Upper lobe of left lung (tissue), 4 donors: ENCODE results near the gene PITPNM3.

Experiments
- EP300 ChIP-seq, 4 donors: sonication (generic); formaldehyde crosslinking; IDR thresholded peaks; one replicate each; pipeline ENCODE4 v1.5.1; 2017; ENCODE audit warnings: antibody characterized with exemption in 4 of 4, control low read depth in 2 of 4
- POLR2A ChIP-seq, 4 donors: fragments of 450-650 bp; IDR thresholded peaks; one replicate each; pipeline ENCODE4 v1.5.1; 2016 to 2017; ENCODE audit warnings: antibody characterized with exemption in 4 of 4, mild to moderate bottlenecking in 2 of 4
- POLR2AphosphoS5 ChIP-seq, 2 donors: sonication (generic); formaldehyde crosslinking; IDR thresholded peaks; one replicate each; pipeline ENCODE4 v1.5.1; 2017; ENCODE audit warnings: antibody characterized with exemption in 2 of 2
- TF ChIP-seq, protein P1 (sequence below), 6 experiments: fragments of 450-650 bp in 4 of 6; fragments of 200-600 bp in 2 of 6; sonication (generic) in 2 of 6; IDR thresholded peaks; one replicate each; pipeline ENCODE4 v1.5.1; 2016 to 2019; ENCODE audit warnings: antibody characterized with exemption in 6 of 6

DNA sequence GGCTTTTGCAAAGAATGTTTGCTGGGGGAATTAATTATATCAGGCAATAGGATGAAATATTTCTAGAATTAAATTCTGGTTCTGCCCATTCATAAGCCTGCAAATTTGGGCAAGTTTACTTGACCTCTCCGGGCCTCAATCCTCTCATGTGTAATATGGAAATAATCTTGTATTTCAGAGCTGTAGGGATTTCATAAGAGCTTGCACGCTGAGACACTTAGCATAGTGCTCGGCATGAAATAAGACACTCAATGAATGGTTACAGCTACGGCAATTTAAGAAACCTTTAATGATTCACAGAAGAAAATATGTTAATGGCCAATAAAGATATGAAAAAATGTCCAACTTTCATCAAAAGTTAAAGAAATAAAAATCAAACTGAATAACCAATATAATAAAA, 40.6 kb upstream of the PITPNM3 start:
- TF ChIP-seq, protein P1, sequence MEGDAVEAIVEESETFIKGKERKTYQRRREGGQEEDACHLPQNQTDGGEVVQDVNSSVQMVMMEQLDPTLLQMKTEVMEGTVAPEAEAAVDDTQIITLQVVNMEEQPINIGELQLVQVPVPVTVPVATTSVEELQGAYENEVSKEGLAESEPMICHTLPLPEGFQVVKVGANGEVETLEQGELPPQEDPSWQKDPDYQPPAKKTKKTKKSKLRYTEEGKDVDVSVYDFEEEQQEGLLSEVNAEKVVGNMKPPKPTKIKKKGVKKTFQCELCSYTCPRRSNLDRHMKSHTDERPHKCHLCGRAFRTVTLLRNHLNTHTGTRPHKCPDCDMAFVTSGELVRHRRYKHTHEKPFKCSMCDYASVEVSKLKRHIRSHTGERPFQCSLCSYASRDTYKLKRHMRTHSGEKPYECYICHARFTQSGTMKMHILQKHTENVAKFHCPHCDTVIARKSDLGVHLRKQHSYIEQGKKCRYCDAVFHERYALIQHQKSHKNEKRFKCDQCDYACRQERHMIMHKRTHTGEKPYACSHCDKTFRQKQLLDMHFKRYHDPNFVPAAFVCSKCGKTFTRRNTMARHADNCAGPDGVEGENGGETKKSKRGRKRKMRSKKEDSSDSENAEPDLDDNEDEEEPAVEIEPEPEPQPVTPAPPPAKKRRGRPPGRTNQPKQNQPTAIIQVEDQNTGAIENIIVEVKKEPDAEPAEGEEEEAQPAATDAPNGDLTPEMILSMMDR (IDR thresholded peaks at IDR 0.05), result no peak
- no peak for TF ChIP-seq EP300 (IDR thresholded peaks at IDR 0.05)
- no peak for TF ChIP-seq POLR2AphosphoS5 (IDR thresholded peaks at IDR 0.05)
- TF ChIP-seq POLR2A (IDR thresholded peaks at IDR 0.05), result no peak
